A549 treated with AZD2906 at 1 μM for 4 hours (cell line): ENCODE data around the gene BAG5. TPM values are rescaled to one million over a fixed set of nuclear protein-coding genes. Genes with fewer than 3 reads are reported as not detected.

Experiments used
- total RNA-seq: library from RNA; stranded (reverse); fragments of 200-300 nt; extraction: Qiagen RNA extraction; gene quantifications from 5 replicates; pipeline ENCODE4 v1.2.3, GENCODE V29; 2022

The BAG5 gene
- 20.5 to 26.4 TPM (median 22.3 TPM) in 5 replicates for total RNA-seq

DNA sequence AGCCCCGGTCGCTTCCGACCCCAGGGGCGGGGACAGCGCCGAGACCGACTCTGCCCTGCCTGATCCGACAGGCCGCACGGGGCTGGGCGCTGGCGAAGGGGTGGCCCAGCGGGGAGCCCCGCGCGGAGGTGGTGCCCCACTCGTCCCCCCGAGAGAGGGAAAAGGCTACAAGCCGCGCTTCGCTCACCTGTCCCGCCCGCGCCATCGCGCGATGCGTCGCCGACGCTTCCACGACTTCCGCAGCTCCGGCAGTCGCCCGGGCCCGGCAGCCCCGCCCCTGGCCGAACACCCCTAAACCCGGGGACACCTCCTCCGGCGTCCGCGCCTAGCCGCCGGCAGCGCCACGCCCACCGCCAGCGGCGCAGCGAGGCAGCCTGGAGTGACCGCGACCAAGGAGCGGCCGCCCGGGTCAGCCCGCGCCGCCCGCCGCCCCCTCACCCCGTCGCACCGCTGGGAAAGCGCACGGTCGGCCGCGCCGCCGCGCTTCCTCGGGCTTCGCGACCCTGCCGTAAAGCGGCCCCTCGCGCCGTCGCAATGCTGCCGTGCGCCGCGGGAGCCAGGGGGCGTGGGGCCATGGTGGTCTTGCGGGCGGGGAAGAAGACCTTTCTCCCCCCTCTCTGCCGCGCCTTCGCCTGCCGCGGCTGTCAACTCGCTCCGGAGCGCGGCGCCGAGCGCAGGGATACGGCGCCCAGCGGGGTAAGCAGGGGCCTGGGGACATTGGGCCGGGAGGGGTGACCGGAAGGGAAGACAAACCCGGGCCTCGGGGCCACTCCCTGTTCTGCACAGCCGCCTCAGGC is at the start of gene BAG5, which contains the start of gene COA8:
Gene BAG5 (minus strand): TSS at position 229 of the 797 bp plus-strand sequence. CDS start 1,493 bp downstream, outside the sequence.
Gene COA8 (plus strand): TSS at position 532 of the 797 bp plus-strand sequence. CDS start 42 bp downstream, at position 574.

DNA sequence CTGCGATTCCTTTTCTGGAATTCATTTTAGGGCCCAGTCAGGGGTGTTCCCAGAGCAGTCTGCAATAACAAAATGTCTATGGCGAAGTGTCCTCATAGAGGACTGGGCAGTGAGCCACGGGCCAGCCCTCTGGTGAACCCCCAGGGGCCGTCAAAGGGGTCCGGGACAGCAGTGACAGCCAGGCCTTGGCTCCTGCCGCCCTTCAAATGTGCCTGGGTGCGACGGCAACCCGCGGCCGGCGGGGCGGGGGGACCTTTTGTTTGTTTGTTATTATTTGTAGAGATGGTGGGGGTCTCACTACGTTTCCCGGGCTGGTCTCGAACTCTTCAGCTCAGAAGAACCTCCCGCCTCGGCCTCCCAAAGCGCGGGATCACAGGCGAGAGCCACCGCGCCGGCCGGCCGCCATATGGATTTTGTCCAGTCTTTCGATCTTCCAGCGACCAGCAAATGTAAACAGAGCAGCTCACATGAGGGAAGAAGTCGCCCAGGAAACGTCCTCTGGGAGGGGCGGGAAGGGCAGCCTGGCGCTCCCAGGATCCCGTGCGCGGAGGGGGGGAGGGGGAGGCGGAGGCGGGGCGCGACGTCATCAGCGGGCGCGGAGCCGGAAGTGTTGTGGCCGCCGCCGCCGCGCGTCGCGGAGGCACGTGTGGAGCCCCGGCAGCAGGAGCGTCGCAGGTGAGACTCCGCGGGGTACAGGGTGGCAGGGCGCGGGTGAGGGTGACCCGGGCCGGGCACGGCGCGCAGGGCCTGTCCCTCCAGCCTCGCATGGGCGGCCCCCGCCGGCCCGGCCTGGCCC is 33.7 kb downstream of the BAG5 start, which contains the start of gene TRMT61A:
Gene TRMT61A (plus strand): TSS at position 610 of the 796 bp plus-strand sequence. CDS start 783 bp downstream, outside the sequence.

GRCh38 chr14:103522649-103523574 is 39.5 kb downstream of the BAG5 start, which contains the start of gene CKB:
TSS of gene CKB (minus strand) at chr14:103522830. CDS start at chr14:103522493, 337 bp downstream.

Other genes with a start within 250 kb of the BAG5 start
- gene EIF5, start 228.4 kb downstream of the BAG5 start, total RNA-seq, result 194 to 268 TPM (median 233 TPM) in 5 replicates
- gene MARK3, start 177.2 kb downstream of the BAG5 start, total RNA-seq, result 49.6 to 59.8 TPM (median 50.5 TPM) in 5 replicates
- 155 to 203 TPM (median 178 TPM) in 5 replicates for gene CKB, start 39.8 kb downstream of the BAG5 start, total RNA-seq
- gene TRMT61A, start 33.5 kb downstream of the BAG5 start, total RNA-seq, result 17.5 to 29.7 TPM (median 27.4 TPM) in 5 replicates
- gene COA8, start 303 bp upstream of the BAG5 start, total RNA-seq, result 46.4 to 60.7 TPM (median 52.0 TPM) in 5 replicates
- gene KLC1, start 66.6 kb upstream of the BAG5 start, total RNA-seq, result 89.6 to 113 TPM (median 104 TPM) in 5 replicates
- 25.5 to 30.3 TPM (median 27.4 TPM) in 5 replicates for gene XRCC3, start 152.8 kb upstream of the BAG5 start, total RNA-seq
- gene ZFYVE21, start 153.2 kb upstream of the BAG5 start, total RNA-seq, result 35.7 to 46.0 TPM (median 43.5 TPM) in 5 replicates